ENCODE results near the gene AGPAT2. TPM values are rescaled to one million over a fixed set of nuclear protein-coding genes. Genes with fewer than 3 reads are reported as not detected.

The AGPAT2 gene
- total RNA-seq, 1 experiment from 2014 or later: 55.7 TPM

DNA sequence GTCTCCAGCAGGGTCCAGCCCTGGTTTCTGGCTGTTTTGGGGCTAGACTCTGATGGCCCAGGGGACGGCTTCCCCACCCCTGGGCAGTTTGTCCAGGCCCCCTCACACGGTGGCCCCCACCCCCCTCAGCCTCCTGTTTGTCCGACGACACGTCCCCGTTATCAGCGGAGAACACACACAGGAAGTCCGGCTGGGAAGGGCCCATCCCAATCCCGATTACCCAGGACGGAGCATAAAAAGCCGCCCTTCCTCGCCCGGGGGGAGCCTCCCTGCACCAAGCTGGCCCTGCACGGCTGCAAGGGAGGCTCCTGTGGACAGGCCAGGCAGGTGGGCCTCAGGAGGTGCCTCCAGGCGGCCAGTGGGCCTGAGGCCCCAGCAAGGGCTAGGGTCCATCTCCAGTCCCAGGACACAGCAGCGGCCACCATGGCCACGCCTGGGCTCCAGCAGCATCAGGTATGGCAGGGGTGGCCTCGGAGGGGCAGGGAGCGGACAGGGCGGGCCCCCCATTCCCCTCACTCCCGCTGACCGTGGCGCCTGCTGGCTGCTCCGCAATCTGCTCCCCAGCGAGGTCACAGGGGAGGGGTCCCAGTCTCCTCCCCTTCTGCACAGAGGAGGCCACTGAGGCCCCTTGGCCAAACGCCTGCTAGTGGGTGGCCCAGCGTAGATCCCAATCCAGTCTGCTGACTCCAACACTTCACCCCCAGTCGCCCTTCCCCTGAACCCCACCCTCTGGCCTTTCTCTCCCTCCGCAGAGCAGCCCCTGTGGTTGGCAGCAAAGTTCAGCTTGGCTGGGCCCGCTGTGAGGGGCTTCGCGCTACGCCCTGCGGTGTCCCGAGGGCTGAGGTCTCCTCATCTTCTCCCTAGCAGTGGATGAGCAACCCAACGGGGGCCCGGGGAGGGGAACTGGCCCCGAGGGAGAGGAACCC is 24.3 kb downstream of the AGPAT2 start, which contains the start of gene EGFL7:
Gene EGFL7 (plus strand): TSS at position 261 of the 926 bp plus-strand sequence. CDS start 5,367 bp downstream, outside the sequence.
- DNase-seq (ENCODE audit: low read depth): no peak

DNA sequence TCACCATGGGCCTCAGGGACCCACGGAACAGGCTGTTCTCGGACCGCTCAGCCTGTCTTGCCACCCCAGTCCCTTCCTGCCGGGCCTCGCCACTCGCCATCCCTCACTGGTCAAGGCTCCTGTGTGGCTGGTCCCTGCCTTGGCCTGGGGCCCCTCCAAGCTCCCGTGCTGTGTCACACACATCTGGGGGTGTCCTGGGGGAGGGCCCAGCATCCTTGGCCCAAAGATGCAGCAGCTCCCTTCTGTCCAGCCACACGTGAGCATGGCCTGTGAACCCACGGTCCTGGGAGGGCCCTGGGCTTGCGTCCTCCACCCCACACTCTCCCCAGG is 25.0 kb downstream of the AGPAT2 start:
- DNase-seq (ENCODE audit: low read depth): no peak

DNA sequence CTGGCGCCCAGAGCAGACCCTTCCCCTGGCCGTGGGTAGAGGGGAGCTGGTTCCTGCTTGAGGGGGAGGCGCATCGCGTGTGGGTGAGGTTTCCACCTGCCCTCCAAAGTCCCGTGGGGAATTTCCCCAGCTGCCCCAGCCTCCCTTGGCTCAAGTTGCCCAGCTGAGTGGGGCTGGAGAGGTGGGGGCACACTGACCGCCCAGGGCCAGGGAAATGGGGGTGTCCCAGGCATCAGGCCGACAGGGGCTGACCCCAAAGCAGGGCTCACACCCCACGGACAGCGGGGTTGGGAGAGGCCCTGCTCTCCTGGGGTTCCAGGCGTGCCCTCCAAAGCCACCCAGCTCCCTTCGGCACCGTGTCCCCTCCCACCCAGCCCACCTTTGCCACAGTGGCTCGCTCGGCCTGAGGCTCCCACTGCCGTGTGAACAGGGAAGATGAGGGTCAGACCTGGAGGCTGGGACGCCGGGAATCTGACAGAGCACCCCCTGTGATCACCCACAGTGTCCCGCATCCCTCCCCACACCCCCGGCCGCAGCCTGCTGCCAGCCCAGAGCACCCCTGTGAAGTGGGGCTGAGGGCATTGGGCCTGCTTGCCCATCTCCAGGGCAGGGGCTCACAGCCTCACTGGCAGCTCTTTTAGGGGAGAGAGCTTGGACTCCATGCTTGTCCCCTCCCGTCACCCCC is 25.5 kb downstream of the AGPAT2 start:
- DNase-seq (ENCODE audit: low read depth): no peak

DNA sequence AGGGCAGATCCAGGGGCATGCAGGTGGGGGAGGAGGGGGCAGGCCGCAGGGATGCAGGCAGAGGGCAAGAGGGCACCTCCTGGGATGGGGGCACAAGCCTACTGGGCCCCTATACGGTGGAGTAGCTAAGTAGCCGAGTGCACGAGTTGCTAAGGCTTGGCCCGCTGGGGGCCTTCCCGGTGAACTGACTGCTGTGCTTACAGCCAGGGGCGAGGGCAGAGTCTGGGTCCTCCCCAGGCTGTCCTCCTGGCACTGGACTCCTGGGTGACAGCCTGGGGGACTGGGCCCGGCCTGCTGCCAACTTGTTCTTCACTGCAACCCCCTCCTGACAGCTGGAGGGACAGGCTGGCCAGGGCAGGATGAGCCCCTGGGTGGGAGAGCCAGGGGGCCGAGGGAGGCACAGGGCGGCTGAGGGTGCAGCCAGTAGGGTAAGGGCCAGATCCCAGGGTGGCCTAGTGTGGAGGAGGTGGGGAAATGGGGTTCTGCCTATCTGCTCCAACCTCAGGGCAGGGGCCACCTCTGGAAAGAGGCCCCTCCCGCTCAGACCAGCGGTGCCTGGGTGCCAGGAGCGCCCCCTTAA is 26.2 kb downstream of the AGPAT2 start:
- DNase-seq (ENCODE audit: low read depth): no peak

DNA sequence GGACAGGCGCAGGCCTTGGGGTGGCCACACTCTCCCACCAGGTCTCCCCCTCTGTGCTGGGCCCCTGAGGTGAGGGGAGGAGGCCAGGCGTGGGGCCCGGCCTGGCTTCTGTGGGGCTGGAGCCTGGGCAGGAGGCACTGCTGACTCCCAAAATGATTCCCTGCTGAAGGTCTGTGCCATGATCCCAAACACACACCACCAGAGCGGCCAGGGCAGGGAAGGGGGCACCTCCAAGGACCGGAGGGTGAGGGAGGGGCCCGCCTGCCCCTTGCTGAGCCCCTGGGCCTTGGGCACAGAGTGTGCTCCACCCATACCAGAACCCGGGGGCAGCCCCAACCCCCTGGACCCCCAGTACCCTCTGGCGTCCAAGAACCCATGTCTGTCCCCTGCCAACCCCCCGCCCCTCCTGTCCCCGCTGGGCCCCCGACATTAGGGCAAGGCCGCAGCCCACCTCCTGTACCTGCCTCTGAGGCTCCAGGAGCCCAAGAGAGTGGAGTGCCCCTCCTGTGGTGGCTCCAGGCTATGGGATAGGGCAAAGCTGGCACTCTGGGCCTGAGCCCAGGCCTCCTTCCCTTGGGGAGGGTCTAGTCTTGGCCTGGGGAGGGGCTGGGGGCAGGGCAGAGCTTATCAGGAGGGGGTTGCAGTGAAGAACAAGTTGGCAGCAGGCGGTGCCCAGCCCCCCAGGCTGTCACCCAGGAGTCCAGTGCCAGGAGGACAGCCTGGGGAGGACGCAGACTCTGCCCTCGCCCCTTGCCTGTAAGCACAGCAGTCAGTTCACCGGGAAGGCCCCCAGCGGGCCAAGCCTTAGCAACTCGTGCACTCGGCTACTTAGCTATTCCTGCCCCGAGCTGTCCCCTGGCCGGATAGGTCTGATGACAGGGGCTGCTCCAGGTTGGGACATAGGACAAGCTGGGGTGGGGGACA is 27.1 kb downstream of the AGPAT2 start:
- DNase-seq (ENCODE audit: low read depth): no peak

DNA sequence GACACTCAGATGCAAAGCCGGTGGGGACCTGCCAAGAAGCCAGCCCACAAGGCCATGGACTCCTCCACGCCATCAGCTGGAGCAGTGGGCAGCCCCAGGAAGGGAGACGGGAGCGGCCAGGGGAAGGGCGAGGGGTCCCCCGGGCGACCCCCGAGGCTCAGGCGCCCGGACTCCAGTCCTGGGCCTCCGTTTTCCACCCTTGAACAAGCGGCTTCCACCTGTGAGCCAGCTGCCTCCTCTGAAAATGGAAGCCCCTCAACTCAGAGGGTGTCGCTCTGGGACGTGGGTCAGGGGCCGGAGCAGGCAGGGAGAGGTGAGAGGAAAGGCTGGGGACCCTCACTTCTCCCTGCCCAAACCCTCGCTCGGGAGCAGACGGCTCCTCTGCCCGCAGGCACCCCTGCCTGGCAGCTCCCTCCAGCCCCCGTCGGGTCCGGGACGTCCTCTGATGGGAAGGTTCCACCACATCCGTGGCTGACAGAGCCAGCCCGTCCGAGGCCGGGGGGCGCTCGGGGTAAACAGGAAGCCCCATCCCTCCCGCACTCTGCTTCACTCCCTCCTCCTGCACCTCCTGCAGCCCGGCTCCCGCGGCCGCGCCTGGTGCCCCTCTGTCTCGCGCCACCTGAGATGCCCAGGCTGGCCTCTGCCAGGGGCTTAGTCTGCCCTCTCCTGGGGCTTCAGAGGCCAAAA is 28.3 kb downstream of the AGPAT2 start:
- DNase-seq (ENCODE audit: low read depth): no peak

DNA sequence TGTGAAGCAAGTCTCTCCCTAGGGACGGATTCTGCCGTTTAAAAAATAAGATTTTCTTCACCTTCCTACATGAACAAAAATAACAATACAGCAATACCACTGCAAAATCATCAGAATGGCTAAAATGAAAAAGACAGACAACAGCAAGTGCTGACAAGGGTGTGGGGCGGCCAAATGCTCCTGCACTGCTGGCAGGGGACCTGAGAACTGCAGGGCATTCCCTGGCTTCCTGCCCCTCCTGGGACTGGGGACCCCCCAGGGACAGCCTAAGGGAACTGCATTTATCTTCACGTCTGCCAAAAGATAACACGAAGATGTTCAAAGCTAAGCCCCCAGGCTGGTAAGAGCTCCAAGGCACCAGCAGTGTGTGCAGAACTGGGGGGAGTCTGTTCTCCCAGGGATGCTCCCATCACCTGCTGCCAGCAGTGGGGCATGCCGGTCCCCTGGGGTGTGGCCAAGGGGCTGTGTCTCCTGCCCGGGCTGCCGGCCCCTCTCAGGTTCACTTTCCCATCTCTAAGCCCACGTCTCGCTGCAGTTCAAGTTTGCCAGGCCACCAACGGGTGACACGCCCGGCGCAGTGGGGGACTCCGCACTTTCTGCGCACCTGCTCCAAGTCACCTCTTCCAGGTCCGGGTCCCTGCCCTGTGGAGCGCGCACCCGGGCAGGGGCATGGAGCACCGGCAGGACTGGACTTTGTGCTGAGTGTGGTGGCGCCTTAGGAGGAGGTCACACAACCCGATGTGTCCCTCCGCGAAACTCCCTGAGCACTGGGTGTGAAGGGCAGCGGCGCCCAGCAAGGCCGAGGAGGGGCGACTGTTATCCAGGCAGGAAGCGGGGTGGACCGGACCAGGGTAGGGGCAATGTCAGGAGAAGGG is 29.0 kb downstream of the AGPAT2 start:
- DNase-seq (ENCODE audit: low read depth): no peak

DNA sequence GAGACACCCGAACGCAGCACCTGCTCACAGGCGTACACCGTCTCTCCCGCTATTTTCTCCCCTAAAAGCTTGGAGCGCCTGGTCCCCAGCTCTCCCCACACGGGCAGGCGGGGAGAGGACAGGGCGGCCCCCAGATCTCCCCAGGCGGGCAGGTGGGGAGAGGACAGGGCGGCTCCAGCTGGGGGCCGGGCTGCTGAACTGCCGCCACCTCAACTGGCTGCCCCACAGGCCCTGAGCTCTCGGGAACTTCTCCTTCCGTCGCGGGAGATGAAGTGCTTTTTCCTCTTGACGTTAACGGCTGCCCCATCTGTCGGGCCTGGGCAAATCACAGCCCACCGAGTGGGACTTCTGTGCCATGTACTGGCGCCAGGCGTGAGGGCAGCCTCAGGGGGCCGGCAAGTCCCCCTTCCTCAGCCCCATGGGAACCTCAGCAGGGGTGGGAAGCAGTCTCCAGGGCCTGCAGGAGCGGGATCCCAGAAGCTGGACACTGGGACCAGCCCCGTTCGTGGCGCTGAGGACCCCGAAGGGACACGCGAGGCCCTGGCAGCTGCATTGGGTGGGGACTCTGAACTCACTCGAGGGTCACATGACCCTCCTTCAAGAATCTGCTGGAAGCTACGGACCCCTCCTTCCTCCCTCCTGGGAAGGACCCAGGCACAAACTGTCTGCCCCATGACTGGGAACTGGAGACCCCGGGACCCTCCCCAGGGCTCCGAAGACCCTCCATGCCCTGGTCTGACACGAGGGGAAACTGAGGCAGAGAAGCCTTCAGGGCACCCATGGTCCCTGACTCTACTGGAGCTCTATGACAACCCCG is 30.3 kb downstream of the AGPAT2 start:
- DNase-seq (ENCODE audit: low read depth): no peak

DNA sequence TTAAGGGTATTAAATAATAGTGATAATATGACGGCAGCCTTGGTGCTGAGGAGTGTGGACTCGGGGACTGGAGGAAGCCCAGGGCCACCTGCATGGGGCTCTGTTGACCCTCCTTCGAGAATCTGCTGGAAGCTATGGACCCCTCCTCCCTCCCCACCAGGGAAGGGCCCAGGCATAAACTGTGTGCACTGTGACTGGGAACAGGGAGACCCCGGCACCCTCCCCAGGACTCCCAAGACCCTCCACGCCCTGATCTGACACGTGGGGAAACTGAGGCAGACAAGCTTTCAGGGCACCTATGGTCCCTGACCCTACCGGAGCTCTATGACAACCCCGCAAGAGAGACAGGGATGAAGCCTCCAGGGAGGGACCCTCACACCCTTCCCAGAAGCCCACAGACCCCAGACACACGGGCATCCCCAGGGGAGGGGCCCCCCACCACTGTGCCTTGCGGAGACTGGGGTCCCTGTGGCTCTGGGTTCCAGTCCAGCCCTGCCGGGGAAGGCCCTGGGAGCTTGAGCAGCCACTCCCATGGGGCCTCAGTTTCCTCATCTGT is 31.0 kb downstream of the AGPAT2 start:
- no peak for DNase-seq (ENCODE audit: low read depth)

DNA sequence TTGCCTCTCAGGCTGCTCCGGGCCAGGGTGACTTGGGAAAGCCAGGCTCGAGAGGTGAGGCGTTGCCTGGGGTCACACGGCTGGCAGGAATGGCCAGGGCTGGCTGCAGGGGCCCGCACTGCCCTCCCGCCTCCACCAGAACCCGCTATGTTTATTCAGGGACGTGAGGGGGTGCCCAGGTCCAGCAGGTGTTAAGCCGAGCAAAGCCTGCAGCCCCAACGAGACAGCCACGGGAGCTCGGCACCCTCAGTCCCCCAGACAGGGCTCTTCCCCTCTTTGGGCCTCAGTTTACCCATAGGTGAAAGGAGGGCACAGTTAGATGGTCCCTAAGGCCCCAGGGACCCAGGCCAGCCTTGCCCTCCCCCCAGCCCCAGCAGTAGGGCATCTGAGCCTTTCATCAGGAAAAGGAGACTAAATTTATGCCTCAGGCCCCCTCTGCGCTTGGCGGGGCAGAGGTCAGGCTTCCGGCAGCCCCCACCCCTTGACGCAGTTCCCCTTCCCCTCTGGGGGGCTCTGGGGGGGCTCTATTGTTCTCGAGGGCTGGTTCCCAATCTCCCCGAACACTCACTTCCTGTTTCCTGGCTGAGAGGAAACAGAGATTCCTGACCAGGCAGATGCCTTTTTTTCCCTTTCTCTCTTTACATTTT is 31.6 kb downstream of the AGPAT2 start:
- no peak for DNase-seq (ENCODE audit: low read depth)

DNA sequence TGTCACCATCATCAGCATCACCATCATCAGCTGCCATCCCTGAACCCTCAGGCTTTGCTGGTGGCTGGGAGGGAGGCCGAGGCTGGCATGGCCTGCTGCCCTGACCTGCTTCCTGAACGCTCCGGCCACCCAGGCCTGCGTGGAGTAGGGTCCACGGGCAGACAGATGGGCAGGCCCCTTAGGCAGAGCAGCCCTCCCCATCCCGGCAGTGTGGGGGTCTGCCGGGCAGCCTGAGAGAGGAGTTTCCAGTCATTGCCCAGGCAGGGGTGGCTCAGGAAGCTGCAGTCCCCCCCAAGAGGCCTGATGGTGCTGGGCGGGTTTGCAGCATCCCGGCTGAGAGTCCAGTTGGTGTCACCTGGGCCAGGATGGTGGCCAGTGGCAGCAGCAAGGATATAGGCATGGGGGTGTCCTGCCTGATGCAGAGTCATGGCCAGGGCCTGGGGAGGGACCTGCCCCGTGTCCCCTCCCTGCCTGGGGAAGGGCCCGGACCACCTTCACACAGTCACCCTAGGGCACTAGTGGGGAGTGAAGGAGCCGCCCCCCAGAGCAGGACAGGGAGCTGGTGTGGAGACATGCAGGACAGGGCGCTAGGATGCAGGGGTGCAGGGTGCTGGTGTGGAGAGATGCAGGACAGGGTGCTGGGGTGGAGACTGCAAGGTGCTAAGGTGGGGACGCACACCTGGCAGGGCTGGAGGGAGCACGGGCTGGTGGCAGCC is 32.3 kb downstream of the AGPAT2 start:
- no peak for DNase-seq (ENCODE audit: low read depth)

DNA sequence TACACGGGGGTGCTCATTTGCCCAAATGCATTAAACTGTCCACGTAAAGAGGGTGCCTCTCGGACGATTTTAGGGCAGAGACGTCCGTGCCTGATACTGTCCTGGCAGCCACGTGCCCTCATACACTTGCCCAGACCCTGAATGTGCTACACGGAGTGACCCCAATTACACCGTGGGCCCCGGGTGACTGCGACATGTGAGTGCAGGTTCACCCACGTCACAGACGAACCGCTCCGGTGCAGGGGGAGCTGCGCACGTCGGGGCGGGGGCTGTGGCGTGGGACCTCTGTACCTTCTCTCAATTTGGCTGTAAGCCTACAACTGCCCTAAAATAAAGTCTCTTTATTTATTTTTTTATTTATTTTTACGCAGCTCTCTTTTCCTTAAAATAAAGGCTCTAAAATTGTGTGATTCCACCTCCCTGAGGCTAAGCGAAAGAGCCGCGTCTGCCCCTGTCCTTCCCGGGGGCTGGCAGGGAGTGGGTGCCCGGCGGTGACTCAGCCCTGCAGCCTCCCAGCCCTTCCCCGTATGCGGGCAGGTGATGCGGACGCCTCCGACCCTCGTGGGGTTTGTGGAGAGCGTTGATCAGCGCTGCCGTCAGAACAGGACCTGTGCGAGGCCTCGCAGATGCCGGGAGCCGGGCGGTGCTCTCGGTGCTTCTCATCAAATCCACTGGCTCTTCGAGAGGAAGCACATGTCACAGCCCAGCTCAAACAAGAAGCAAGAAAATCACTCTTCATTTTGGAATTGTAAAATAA is 33.8 kb downstream of the AGPAT2 start:
- DNase-seq (ENCODE audit: low read depth): no peak

DNA sequence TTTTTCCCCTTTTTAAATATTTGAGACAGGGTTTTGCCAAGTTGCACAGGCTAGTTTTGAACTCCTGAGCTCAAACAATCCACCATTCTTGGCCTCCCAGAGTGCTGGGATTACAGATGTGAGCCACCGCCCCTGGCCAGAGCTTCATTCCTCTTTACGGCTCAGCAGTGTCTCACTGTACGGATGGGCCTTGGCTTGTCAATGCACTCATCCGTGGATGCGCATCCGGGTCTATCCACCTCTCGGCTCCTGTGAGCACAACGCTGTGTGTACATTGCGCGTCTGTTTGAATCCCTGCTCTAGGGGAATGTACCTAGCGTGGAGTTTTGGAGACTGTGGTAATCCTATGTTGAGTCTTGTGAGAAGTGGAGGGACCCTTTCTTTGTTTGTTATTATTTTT is 35.4 kb downstream of the AGPAT2 start:
- no peak for DNase-seq (ENCODE audit: low read depth)

DNA sequence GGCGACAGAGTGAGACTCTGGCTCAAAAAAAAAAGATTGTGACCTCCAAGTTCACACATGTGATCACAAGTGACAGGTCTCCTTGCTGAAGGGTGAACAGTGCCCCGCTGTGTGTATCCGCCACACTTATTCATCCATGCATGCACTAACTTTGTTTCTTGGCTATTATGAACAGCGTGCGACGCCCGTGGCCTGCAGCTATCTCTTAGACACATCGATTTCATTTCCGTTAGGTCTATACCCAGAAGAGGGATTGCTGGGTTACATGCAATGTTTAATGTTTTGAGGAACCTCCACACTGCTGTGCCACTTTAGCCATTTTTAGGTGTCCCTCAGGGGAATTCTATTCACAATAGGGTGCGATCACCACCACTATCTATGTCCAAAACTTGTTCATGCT is 36.6 kb downstream of the AGPAT2 start:
- DNase-seq (ENCODE audit: low read depth): no peak

DNA sequence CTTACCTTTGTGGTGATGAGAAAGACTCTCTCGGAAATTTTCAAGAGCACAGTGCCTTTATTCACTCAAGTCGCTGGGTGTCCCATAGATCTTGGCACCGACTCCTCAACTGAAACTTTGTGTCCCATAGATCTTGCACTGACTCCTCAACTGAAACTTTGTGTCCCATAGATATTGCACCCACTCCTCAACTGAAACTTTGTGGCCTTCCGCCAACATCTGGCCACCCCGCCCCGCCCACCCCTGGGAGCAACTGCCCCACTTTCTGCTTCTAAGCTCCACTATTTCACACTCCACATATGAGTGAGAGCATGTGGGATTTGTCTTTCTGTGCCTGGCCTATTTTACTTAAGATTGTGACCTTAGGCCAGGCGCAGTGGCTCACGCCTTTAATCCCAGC is 37.2 kb downstream of the AGPAT2 start:
- DNase-seq (ENCODE audit: low read depth): no peak

DNA sequence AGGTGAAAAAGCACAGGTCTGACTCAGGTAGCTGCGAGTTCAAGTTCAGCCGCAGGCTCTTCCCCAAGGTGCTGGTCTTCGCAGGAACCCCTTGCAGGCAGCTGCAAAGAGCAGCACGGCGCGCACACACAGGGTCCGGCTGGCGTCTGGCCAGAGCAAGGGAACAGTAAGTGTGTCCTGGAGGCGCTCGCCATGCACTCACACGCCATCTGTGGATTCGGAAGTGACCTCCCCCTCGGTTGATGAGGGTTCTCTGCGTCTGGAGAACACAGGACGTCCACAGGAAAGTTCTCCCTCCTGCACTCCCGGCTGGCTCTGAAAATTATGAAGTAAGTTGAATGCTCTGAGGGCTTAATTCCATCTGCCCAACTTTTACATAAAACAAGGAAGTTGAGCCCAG is 38.5 kb downstream of the AGPAT2 start:
- no peak for DNase-seq (ENCODE audit: low read depth)
